ENCODE results near the gene CLTCL1.
A peak's percentile ranks its signal among the peaks of the same experiment; 100 is the strongest.
"Not testable (repeated sequence)": the region's sequence is repeated elsewhere in the genome, so short reads cannot be mapped to it uniquely, and the experiment has no call there.

The CLTCL1 gene

GRCh38 chr22:19291580-19292457 lies at the start of gene CLTCL1:
Gene CLTCL1 (minus strand): TSS chr22:19291719. CDS start chr22:19291641, 78 bp downstream.
- DNase-seq (ENCODE audit: low spot score): peak; percentile 96

- no peak for DNase-seq (ENCODE audit: low spot score)
Measured at GRCh38 chr22:19337137-19337536, 45.6 kb upstream of the CLTCL1 start.

- no peak for DNase-seq (ENCODE audit: low spot score)
Measured at GRCh38 chr22:19336133-19337075, 44.9 kb upstream of the CLTCL1 start.

GRCh38 chr22:19331975-19332374 lies 40.5 kb upstream of the CLTCL1 start:
- DNase-seq (ENCODE audit: low spot score): no peak

GRCh38 chr22:19331474-19331873 lies 40.0 kb upstream of the CLTCL1 start:
- no peak for DNase-seq (ENCODE audit: low spot score)

- no peak for DNase-seq (ENCODE audit: low spot score)
Measured at GRCh38 chr22:19330865-19331418, 39.4 kb upstream of the CLTCL1 start.

GRCh38 chr22:19330205-19330604 lies 38.7 kb upstream of the CLTCL1 start:
- not testable (repeated sequence) for DNase-seq (ENCODE audit: low spot score)

- DNase-seq (ENCODE audit: low spot score): no peak
Measured at GRCh38 chr22:19329454-19329853, 37.9 kb upstream of the CLTCL1 start.

GRCh38 chr22:19325296-19325948 lies 33.9 kb upstream of the CLTCL1 start:
- no peak for DNase-seq (ENCODE audit: low spot score)

GRCh38 chr22:19323420-19323819 lies 31.9 kb upstream of the CLTCL1 start:
- not testable (repeated sequence) for DNase-seq (ENCODE audit: low spot score)

GRCh38 chr22:19321757-19322156 lies 30.2 kb upstream of the CLTCL1 start:
- no peak for DNase-seq (ENCODE audit: low spot score)

- not testable (repeated sequence) for DNase-seq (ENCODE audit: low spot score)
Measured at GRCh38 chr22:19320136-19320535, 28.6 kb upstream of the CLTCL1 start.

- DNase-seq (ENCODE audit: low spot score): no peak
Measured at GRCh38 chr22:19319281-19319680, 27.8 kb upstream of the CLTCL1 start.

GRCh38 chr22:19317865-19318264 lies 26.3 kb upstream of the CLTCL1 start:
- DNase-seq (ENCODE audit: low spot score): no peak

GRCh38 chr22:19307872-19308271 lies 16.4 kb upstream of the CLTCL1 start:
- no peak for DNase-seq (ENCODE audit: low spot score)

GRCh38 chr22:19306535-19306934 lies 15.0 kb upstream of the CLTCL1 start:
- not testable (repeated sequence) for DNase-seq (ENCODE audit: low spot score)

GRCh38 chr22:19304547-19304946 lies 13.0 kb upstream of the CLTCL1 start:
- no peak for DNase-seq (ENCODE audit: low spot score)

GRCh38 chr22:19303785-19304184 lies 12.3 kb upstream of the CLTCL1 start:
- DNase-seq (ENCODE audit: low spot score): no peak

GRCh38 chr22:19295733-19296132 lies 4.2 kb upstream of the CLTCL1 start:
- DNase-seq (ENCODE audit: low spot score): no peak

- DNase-seq (ENCODE audit: low spot score): peak; percentile 7
Measured at GRCh38 chr22:19292458-19293230, 1.1 kb upstream of the CLTCL1 start.

- peak; percentile 16 for DNase-seq (ENCODE audit: low spot score)
Measured at GRCh38 chr22:19291218-19291579, 320 bp downstream of the CLTCL1 start.
